AG08395 (cell line): ENCODE measurements around the gene KCNJ3.
"Not testable (repeated sequence)": the region's sequence is repeated elsewhere in the genome, so short reads cannot be mapped to it uniquely, and the experiment has no call there.

Experiments
- DNase-seq: peaks from one replicate; pipeline ENCODE4 v3.0.0; 2012; ENCODE audit warnings: mixed read lengths, low spot score

KCNJ3 gene

DNA sequence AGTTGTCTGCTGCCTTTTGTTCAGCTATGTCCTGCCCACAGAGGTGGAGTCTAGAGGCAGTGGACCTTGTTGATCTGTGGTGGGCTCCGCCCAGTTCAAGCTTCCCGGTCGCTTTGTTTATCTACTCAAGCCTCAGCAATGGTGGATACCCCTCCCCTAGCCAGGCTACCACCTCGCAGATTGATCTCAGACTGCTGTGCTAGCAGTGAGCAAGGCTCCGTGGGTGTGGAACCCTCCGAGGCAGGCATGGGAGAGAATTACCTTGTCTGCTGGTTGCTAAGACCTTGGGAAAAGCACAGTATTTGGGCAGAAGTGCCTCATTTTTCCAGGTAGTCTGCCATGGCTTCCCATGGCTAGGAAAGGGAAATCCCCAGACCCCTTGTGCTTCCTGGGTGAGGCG lies 146.0 kb downstream of the KCNJ3 start:
- DNase-seq, result no peak

DNA sequence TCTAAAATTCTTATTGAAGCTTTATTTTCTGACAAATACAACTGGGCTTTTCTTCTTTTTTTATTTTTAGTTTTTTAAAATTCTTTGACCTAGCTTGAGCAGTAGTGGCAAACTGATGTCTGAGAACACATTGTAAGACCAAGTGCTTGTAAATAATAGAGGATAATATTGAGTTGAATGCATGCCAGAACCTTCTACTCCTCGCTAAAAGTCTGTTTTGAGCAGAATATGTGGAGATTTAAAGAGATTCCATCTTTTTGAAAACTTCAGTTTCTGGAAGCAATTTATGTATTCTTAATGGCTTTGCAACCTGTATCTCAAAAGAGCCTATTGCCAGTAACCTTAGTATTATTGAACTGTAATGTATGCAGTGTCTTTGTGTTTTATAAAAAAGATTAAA lies 148.3 kb downstream of the KCNJ3 start:
- no peak for DNase-seq

DNA sequence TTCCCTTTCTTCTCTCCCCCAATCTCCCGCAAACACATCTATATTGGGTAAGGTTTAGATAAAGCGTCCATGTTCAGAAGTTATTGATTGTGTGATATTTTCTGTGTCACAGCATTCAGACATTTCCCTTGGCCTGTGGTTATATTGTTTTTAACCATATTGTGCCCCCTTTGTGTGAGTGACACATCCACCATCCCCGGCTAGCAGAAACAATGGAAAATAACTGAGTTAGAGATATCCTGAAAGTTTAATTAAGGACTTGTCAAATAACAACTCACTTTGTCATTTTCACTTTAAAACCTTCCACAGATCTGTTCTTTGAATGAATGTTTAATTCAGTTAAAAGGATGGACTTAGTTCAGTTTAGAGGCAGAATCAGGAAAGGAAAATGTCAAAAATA lies 151.0 kb downstream of the KCNJ3 start:
- DNase-seq, result no peak

DNA sequence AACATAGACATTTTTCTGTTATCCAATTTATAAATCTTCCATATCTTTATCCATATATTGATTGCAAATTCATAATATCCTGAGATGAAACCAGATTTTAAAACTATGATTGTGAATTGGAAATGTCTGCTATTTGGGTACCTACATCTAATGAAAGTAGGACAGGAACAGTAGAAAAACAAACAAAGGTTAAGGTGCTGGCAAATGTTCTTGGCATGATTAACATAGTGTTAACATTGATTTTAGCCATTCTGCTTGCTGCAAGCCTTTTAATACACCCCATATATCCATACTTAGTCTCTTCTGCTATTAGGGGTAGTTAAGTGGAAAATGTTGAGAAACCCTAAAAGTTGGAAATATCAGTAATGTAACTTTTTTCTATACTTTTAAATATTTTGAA lies 152.0 kb downstream of the KCNJ3 start:
- DNase-seq, result no peak

- DNase-seq, result no peak
Observed at GRCh38 chr2:154855138-154855537, 156.6 kb downstream of the KCNJ3 start.

- DNase-seq, result not testable (repeated sequence)
Observed at GRCh38 chr2:154867151-154867550, 168.7 kb downstream of the KCNJ3 start.

DNA sequence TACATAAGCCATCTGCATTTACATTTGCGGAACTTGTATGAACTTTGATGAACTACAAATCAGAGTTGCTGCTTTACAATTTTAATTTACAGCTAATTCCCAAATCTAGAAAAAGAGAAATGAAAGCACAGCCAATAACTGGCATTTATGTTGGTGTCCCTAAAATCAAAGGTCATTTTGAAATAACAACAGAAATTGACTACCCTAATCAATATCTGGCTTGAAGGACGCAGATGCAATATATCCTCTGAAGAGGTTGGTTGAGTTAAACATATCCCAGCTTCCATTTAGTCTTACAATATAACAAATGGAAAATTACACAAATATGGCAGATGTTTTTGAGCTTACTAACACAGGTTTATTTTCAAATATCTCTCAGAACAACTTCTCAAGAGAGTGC lies 177.5 kb downstream of the KCNJ3 start:
- DNase-seq, result no peak

DNA sequence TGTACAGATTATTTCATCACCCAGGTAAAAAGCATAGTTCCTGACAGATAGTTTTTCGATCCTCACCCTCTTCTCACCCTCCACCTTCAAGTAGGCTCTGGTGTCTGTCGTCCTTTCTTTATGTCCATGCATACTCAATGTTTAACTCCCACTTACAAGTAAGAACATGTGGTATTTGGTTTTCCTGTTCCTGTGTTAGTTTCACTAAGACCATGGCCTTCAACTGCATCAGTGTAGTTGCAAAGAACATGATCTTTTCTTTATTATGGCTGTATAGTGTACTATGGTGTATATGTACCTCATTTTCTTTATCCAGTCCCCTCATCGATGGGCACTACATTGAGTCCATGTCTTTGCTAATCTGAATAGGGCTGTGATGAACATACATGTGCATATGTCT lies 184.2 kb downstream of the KCNJ3 start:
- no peak for DNase-seq

- no peak for DNase-seq
Observed at GRCh38 chr2:154886316-154886715, 187.8 kb downstream of the KCNJ3 start.

- no peak for DNase-seq
Observed at GRCh38 chr2:154898269-154898668, 199.8 kb downstream of the KCNJ3 start.

- DNase-seq, result no peak
Observed at GRCh38 chr2:154901063-154901462, 202.6 kb downstream of the KCNJ3 start.
